Thyroid gland (tissue), 4 donors: ENCODE measurements around the gene SASH1.

Experiments used
- CTCF ChIP-seq, 6 experiments: fragments of 200-600 bp in 3 of 6; fragments of 450-650 bp in 3 of 6; sonication (generic) in 3 of 6; IDR thresholded peaks; one replicate each; pipeline ENCODE4 v1.5.1; 2016 to 2019; ENCODE audit warnings: antibody characterized with exemption in 6 of 6, mild to moderate bottlenecking in 2 of 6, inconsistent platforms in 1 of 6, moderate library complexity in 1 of 6
- POLR2A ChIP-seq, 2 donors: fragments of 450-650 bp; IDR thresholded peaks; one replicate each; pipeline ENCODE4 v1.6.1; 2017; ENCODE audit warnings: antibody characterized with exemption in 2 of 2, mild to moderate bottlenecking in 2 of 2, moderate library complexity in 1 of 2

GRCh38 chr6:148388521-148388920 is 45.9 kb downstream of the SASH1 start:
- no peak for TF ChIP-seq CTCF (IDR thresholded peaks at IDR 0.05)
- no peak for TF ChIP-seq POLR2A (IDR thresholded peaks at IDR 0.05)
